ENCODE data around the gene CFB. TPM values are rescaled to one million over a fixed set of nuclear protein-coding genes. Genes with fewer than 3 reads are reported as not detected.
A peak's percentile ranks its signal among the peaks of the same experiment; 100 is the strongest.

Gene CFB
- total and polyA plus RNA-seq, 9 of the 15 experiments (the other 6 are each of a cell fraction or from before 2014, with no cell fraction given), result 0.08 to 0.91 (median 0.22) TPM; not detected in 4

DNA sequence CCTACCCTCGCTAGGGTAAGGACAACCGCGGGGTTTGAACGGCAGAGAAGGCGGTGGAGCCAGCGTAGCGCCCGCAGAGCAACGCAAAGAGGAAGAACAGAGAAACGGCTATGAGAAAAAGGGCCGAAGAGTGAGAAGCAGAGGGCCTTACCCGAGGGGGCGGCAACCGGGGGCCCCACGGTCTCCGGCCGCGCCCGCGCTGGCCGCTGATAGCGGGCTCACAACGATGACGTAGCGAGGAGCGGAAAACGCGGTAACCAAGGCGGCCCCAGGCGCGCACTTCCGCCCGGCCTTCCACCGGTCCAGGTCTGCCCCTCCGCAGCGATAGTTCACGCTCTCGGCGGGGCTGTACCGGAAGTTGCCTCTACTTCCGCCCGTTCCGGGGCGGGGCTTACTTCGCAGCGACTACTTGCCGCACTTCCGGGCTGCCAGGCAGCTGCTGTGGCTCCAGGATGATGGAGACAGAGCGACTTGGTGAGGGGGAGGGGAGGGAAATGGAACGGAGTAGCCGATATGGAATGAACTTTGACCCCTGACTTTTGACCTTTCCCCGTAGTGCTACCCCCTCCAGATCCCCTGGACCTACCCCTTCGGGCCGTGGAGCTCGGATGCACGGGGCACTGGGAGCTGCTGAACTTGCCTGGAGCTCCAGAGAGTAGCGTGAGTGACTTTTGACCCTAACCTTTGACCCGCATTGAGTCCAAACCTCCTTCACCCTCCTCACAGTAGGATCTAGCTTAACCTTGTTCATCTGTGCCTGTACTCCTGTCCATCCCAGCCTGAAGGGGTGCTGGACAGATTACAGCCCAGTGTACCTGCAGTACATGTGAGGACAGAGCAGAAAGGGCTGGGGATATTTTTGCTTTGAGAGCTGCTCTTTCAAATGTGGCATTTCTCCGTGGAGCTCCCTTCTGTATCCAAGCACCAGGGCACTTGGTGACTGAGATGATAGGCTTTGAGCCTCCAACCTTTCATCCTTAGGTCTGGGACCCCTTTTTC lies 13.1 kb downstream of the CFB start, which contains the start of the genes NELFE and SKIC2 (continued):
- TF ChIP-seq EZH2 (IDR thresholded peaks at IDR 0.05; ENCODE audit: borderline replicate concordance, low read depth, low read length) (no peak), CBX2 (IDR thresholded peaks at IDR 0.05; ENCODE audit: insufficient read depth, low read length, poor library complexity, severe bottlenecking) (no peak), HOXB6 (CRISPR knock-in tag; IDR thresholded peaks at IDR 0.05; ENCODE audit: borderline replicate concordance) (0 out of 2 replicates have a peak, but pooled peaks have one; percentile 36), XRCC5 (IDR thresholded peaks at IDR 0.05; ENCODE audit: low read depth, low read length) (peak; percentile 60; the same call in 1 of the 2 replicates), FOXP1 (CRISPR knock-in tag; IDR thresholded peaks at IDR 0.05) (peak; percentile 93; the same call in 1 of the 2 replicates), FOSL1 (tag; conservative IDR thresholded peaks at IDR 0.05) (peak; percentile 67), STAT6 (CRISPR knock-in tag; IDR thresholded peaks at IDR 0.05) (peak; percentile 95; the same call in 1 of the 2 replicates), SIN3B (IDR thresholded peaks at IDR 0.05; ENCODE audit: low read depth) (peak; percentile 91), DDX20 (tag; IDR thresholded peaks at IDR 0.05; ENCODE audit: low read depth) (peak; percentile 77), GATAD2A (IDR thresholded peaks at IDR 0.05) (peak; percentile 64; the same call in 1 of the 2 replicates), RBM22 (IDR thresholded peaks at IDR 0.05; ENCODE audit: low read depth, low read length, poor library complexity, severe bottlenecking) (peak; percentile 37), MAZ (CRISPR knock-in tag; conservative IDR thresholded peaks at IDR 0.05 in 1 of 2, IDR thresholded peaks at IDR 0.05 in 1 of 2) (peak; percentile 90 to 97; a peak in 3 of 4 replicates), ZNF12 (CRISPR knock-in tag; IDR thresholded peaks at IDR 0.05) (no peak), HINFP (tag; conservative IDR thresholded peaks at IDR 0.05; ENCODE audit: low read depth) (peak; percentile 75; the same call in 1 of the 2 replicates), ZNF583 (CRISPR knock-in tag; IDR thresholded peaks at IDR 0.05) (peak; percentile 94), ZNF766 (CRISPR knock-in tag; conservative IDR thresholded peaks at IDR 0.05) (peak; percentile 39; the same call in 1 of the 2 replicates), ZSCAN32 (CRISPR knock-in tag; IDR thresholded peaks at IDR 0.05) (0 out of 2 replicates have a peak, but pooled peaks have one; percentile 28), NCOR1 (IDR thresholded peaks at IDR 0.05) (peak; percentile 62), PHTF2 (CRISPR knock-in tag; IDR thresholded peaks at IDR 0.05) (0 out of 2 replicates have a peak, but pooled peaks have one; percentile 49)
- TF ChIP-seq, protein P1, sequence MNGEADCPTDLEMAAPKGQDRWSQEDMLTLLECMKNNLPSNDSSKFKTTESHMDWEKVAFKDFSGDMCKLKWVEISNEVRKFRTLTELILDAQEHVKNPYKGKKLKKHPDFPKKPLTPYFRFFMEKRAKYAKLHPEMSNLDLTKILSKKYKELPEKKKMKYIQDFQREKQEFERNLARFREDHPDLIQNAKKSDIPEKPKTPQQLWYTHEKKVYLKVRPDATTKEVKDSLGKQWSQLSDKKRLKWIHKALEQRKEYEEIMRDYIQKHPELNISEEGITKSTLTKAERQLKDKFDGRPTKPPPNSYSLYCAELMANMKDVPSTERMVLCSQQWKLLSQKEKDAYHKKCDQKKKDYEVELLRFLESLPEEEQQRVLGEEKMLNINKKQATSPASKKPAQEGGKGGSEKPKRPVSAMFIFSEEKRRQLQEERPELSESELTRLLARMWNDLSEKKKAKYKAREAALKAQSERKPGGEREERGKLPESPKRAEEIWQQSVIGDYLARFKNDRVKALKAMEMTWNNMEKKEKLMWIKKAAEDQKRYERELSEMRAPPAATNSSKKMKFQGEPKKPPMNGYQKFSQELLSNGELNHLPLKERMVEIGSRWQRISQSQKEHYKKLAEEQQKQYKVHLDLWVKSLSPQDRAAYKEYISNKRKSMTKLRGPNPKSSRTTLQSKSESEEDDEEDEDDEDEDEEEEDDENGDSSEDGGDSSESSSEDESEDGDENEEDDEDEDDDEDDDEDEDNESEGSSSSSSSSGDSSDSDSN (IDR thresholded peaks at IDR 0.05; ENCODE audit: borderline replicate concordance in 1 of 2, low read depth in 2 of 2, low read length in 2 of 2), result no peak; a peak in 1 of 4 replicates
